ENCODE measurements around the gene CSRNP2.
"Not testable (repeated sequence)": the region's sequence is repeated elsewhere in the genome, so short reads cannot be mapped to it uniquely, and the experiment has no call there.

The CSRNP2 gene

GRCh38 chr12:51025836-51026638 is 57.4 kb downstream of the CSRNP2 start, which contains the start of gene SLC11A2:
Gene SLC11A2 (minus strand): TSS chr12:51026384. CDS start chr12:51010728, 15,656 bp downstream.
- peak; percentile 89 for DNase-seq

GRCh38 chr12:51025338-51025835 is 58.0 kb downstream of the CSRNP2 start:
- DNase-seq, result no peak

GRCh38 chr12:51023625-51024382 is 59.6 kb downstream of the CSRNP2 start:
- no peak for DNase-seq

- DNase-seq, result no peak
Observed at GRCh38 chr12:51021694-51022093, 61.7 kb downstream of the CSRNP2 start.

DNA sequence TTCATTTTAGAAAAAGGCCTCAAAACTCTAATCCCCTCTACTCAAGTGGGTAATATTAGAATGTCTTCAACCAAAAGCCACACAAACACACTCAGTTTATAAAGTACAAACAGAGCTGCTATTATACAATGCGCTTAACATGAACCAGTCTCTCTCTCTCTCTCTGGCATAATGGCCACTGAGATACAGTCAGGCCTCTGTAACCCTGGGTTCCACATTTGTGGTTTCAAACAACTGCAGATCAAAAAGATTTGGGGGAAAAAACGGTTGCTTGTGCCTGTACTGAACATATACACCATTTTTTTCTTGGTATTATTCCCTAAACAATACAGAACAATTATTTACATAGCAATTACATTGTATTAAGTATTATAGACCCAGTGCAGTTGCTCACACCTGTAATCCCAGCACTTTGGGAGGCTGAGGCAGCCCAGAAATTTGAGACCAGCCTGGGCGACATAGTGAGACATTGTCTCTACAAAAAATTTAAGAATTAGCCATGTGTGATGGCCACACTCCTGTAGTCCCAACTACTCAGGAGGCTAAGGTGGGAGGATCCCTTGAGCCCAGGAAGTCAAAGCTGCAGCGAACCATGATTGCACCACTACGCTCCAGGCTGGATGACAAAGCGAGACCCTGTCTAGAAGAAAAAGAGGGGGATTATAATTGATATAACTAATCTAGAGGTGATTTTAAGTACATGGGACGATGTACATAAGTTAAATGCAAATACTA is 62.8 kb downstream of the CSRNP2 start:
- DNase-seq, result no peak

DNA sequence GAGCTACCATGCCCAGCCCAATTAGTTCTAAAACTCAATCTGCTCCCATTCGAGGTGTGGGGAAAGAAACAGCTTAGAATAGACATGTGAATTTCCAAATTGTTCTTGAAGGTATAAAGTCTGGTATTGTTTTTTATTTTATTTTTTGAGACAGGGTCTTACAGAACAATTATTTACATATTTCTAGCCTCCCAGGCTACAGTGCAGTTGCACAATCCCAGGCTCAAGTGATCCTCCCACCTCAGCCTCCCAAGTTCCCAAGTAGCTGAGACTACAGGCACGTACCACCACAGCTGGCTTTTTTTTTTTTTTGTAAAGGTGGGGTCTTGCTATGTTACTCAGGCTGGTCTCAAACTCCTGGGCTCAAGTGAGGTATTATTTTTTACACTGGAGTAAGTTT is 63.5 kb downstream of the CSRNP2 start:
- no peak for DNase-seq

GRCh38 chr12:51018956-51019355 is 64.4 kb downstream of the CSRNP2 start:
- no peak for DNase-seq

DNA sequence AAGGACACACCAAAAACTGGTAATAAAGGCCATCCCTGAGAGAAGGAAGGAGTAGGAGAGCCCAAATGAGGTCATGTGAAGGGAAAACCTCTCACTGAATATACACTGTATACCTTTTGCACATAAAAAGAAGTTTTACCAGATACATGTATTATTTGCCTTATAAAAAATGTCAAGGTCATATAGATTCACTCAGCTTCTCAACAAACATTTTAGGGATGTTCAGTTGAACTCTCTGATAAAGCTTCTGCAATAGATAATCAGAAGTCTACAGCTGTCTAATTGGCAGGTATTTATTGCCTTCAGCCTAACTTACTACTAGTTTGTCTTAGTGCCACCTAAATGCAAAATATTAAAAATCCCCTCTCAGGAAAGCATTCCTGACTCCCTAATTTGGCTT is 65.9 kb downstream of the CSRNP2 start:
- DNase-seq, result no peak

GRCh38 chr12:51014467-51014866 is 68.9 kb downstream of the CSRNP2 start:
- not testable (repeated sequence) for DNase-seq

DNA sequence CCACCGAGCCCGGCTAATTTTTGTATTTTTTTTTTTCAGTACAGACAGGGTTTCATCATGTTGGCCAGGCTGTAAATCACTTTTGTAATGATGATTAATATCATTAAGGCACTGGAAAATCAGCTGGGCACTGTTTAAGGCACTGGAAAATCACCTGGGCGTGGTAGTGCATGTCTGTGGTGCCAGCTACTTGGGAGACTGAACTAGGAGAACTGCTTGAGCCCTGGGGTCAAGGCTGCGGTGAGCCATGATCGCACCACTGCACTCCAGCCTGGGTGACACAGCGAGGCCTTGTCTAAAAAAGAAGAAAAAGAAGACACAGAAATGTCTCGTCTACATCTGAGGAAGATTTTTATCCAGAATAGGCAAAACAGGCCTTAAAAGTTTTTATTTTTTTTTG is 70.0 kb downstream of the CSRNP2 start:
- DNase-seq, result no peak

- DNase-seq, result no peak
Observed at GRCh38 chr12:51012570-51013236, 70.7 kb downstream of the CSRNP2 start.

GRCh38 chr12:51011955-51012354 is 71.4 kb downstream of the CSRNP2 start:
- no peak for DNase-seq

Measured in T1000 (cell line).